ENCODE data around the gene SDC4.

SDC4 gene

GRCh38 chr20:45317826-45318225 is 30.4 kb downstream of the SDC4 start:
- no peak for DNase-seq

- no peak for DNase-seq
Measured at GRCh38 chr20:45316150-45317080, 31.8 kb downstream of the SDC4 start.

- no peak for DNase-seq
Measured at GRCh38 chr20:45315672-45316071, 32.6 kb downstream of the SDC4 start.

- DNase-seq: no peak
Measured at GRCh38 chr20:45313943-45314342, 34.3 kb downstream of the SDC4 start.

GRCh38 chr20:45313065-45313695 is 35.0 kb downstream of the SDC4 start:
- no peak for DNase-seq

GRCh38 chr20:45312241-45312640 is 36.0 kb downstream of the SDC4 start:
- no peak for DNase-seq

- DNase-seq: peak; percentile 56
Measured at GRCh38 chr20:45311589-45312211, 36.5 kb downstream of the SDC4 start.

GRCh38 chr20:45309075-45309474 is 39.1 kb downstream of the SDC4 start:
- no peak for DNase-seq

GRCh38 chr20:45308117-45308778 is 40.0 kb downstream of the SDC4 start, which contains the start of gene MATN4:
Gene MATN4, minus strand, starts transcription at chr20:45308299. Its CDS starts 2,717 bp downstream, at chr20:45305582.
- DNase-seq: peak; percentile 68

- DNase-seq: no peak
Measured at GRCh38 chr20:45307076-45307640, 41.1 kb downstream of the SDC4 start.

- no peak for DNase-seq
Measured at GRCh38 chr20:45306431-45306982, 41.7 kb downstream of the SDC4 start, which contains the start of gene RBPJL. Gene RBPJL, plus strand, starts transcription at chr20:45306840. Its CDS starts 83 bp downstream, at chr20:45306923.

GRCh38 chr20:45305262-45305661 is 43.0 kb downstream of the SDC4 start:
- DNase-seq: no peak

- no peak for DNase-seq
Measured at GRCh38 chr20:45304464-45304999, 43.7 kb downstream of the SDC4 start.

GRCh38 chr20:45303586-45304463 is 44.4 kb downstream of the SDC4 start:
- peak; percentile 52 for DNase-seq

- no peak for DNase-seq
Measured at GRCh38 chr20:45301824-45302271, 46.4 kb downstream of the SDC4 start.

- no peak for DNase-seq
Measured at GRCh38 chr20:45300961-45301360, 47.3 kb downstream of the SDC4 start.

GRCh38 chr20:45299786-45300185 is 48.4 kb downstream of the SDC4 start:
- no peak for DNase-seq

GRCh38 chr20:45297786-45298497 is 50.3 kb downstream of the SDC4 start:
- no peak for DNase-seq

- no peak for DNase-seq
Measured at GRCh38 chr20:45294659-45295058, 53.6 kb downstream of the SDC4 start.

- DNase-seq: no peak
Measured at GRCh38 chr20:45294003-45294368, 54.2 kb downstream of the SDC4 start.
